Measurements from ENCODE around the gene PPP3CA.

- TF ChIP-seq CTCF (optimal IDR thresholded peaks at IDR 0.05 in 1 of 3, IDR thresholded peaks at IDR 0.05 in 1 of 3, conservative IDR thresholded peaks at IDR 0.05 in 1 of 3; ENCODE audit: extremely low read depth in 1 of 3, insufficient read depth in 2 of 3, low read length in 3 of 3) (no peak), EZH2 (IDR thresholded peaks at IDR 0.05; ENCODE audit: low read length) (no peak)
These were observed 10.4 kb upstream of the PPP3CA start for GRCh38 chr4:101357751-101358150.
